ENCODE measurements around the gene CBY3. TPM values are rescaled to one million over a fixed set of nuclear protein-coding genes. Genes with fewer than 3 reads are reported as not detected.
"Not testable (repeated sequence)": the region's sequence is repeated elsewhere in the genome, so short reads cannot be mapped to it uniquely, and the experiment has no call there.

The CBY3 gene
- total RNA-seq, result under 1 TPM in 2 of 3 donors, not detected in 1; 0.51 to 0.53 TPM

DNA sequence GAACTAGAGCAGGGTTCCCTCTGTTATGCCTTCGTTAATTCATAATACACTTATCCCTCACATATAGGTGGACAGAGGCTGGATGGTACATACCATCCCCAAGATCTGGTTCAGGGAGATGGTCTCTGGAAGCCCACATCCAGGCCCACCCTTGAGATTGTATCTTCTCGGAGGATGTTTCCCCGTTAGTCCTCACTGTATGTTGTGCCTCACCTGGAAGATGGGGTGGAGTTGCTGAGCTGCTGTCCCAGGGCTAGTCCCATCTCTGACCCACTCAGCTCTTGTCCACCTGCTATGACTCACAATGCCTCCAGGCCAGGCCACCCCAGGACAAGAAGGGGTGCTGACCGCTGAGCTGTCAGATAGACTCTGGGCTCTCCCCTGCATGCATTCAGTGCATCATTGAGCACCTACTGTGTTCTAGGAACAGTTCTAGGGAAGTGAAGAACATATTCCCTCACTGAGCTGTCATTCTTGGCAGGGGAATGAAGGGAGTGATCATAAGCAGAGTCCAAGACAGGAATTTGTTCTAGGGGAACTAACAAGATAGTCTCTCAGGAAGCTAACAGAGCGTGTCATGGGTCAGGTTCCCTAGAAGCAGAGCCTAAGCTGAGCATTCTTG is at the start of gene CBY3:
TSS of gene CBY3 (minus strand) at position 255 of the 622 bp plus-strand sequence. CDS start at position 139, 116 bp downstream.
- Mint-ChIP-seq H3K9me3 (no peaks in the 10 kb centered on the region), H3K4me3 (peak within 1 kb of the TSS; percentile 68), H3K4me1 (ENCODE audit: low read depth) (peaks cover 24% of the 10 kb centered on the region), H3K27me3 (ENCODE audit: low read depth) (no peaks in the 10 kb centered on the region), H3K36me3 (ENCODE audit: insufficient read depth) (peaks cover 4% of the 10 kb centered on the region)
- ATAC-seq, result no peak
- no peak for DNase-seq

DNA sequence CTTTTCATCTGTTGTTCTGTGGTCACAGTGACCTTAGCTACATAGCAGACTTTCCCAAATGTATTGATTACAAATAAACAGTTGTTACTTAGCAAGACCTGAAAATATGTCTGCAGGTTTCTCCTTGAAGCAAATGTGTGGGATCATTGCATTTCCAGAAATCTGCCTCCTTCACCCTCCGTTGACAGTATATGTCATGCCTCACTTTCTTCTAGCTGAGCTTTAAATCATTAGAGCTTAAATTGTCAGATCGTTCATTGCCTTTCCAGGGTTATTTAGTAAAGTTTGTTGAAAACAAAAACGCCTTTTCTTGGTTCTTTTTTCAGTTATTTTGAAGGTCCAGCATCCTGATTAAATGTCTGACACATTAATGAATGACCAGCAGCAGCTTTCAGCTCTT is 49.5 kb upstream of the CBY3 start:
- H3K36me3 Mint-ChIP-seq (ENCODE audit: insufficient read depth), result peaks cover 39% of the 10 kb centered on the region
- DNase-seq (no peak), ATAC-seq (no peak)
- no peaks in the 10 kb centered on the region for H3K27me3 Mint-ChIP-seq (ENCODE audit: low read depth)
- H3K4me3 Mint-ChIP-seq, result no peak overlapping the region
- H3K4me1 Mint-ChIP-seq (ENCODE audit: low read depth), result peaks cover 21% of the 10 kb centered on the region
- H3K9me3 Mint-ChIP-seq, result no peaks in the 10 kb centered on the region

DNA sequence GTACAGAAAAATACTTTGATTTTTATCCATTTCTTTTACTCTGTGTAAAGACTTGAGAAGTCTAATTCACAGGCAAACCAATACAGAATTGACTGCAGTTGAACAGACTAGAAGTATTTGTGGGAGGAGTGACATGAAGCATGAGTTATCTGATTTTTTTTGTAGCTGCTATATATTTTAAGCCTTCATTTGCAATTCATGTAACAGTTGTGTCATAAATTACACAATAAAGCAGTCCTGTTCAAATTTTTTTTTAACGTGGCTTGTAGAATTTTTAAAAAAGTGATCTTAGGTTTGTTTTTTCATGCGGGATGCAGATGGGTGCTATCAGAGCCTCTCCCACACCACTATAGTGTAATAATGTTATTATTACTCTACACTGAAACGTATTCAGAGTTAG is 48.9 kb upstream of the CBY3 start:
- Mint-ChIP-seq H3K27me3 (ENCODE audit: low read depth) (no peaks in the 10 kb centered on the region), H3K4me1 (ENCODE audit: low read depth) (peaks cover 20% of the 10 kb centered on the region), H3K4me3 (no peak overlapping the region), H3K36me3 (ENCODE audit: insufficient read depth) (peaks cover 39% of the 10 kb centered on the region), H3K9me3 (no peaks in the 10 kb centered on the region)
- DNase-seq (no peak), ATAC-seq (no peak)

DNA sequence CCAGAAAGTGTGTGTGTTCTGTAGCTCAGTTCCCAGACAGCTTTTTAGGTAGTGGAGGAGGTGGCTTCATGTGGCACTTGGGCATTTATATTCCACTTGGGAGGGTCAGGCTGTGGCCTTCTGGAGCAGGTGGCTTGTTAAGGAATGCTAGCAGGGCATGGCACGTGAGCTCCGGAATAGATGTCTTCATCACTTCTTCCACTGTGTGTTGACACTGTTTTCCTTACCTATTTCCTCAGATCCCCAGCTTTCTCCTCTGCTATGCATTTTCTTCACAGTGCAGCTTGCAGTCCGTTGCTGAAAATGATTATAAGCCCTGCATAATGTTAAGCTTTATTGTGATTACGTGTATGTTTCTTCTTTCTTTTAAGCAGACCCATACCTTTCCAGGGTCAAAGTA is 48.5 kb upstream of the CBY3 start:
- Mint-ChIP-seq H3K4me1 (ENCODE audit: low read depth) (peaks cover 17% of the 10 kb centered on the region), H3K4me3 (no peak overlapping the region), H3K9me3 (no peaks in the 10 kb centered on the region), H3K27me3 (ENCODE audit: low read depth) (no peaks in the 10 kb centered on the region), H3K36me3 (ENCODE audit: insufficient read depth) (peaks cover 42% of the 10 kb centered on the region)
- ATAC-seq, result no peak
- no peak for DNase-seq

DNA sequence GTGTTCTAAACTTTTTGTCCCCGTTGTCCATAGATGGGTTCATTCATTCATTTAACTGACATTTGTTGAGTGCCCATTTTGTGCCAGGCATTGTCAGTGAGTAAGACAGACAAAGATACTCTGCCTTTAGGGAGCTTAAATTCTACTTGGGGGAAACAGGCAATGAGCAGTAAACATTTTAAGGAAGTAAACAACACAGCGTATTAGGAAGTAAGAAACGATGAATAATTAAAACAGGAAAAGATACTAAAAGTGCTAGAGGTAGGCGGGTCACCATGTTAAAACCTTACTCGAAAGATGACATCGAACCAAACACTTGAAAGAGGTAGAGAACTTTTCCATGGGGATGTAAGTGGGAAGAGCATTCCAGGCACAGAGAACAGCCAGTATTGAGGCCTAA is 46.3 kb upstream of the CBY3 start:
- ATAC-seq, result no peak
- Mint-ChIP-seq H3K4me3 (no peak overlapping the region), H3K27me3 (ENCODE audit: low read depth) (no peaks in the 10 kb centered on the region), H3K4me1 (ENCODE audit: low read depth) (peaks cover 13% of the 10 kb centered on the region), H3K36me3 (ENCODE audit: insufficient read depth) (peaks cover 60% of the 10 kb centered on the region), H3K9me3 (no peaks in the 10 kb centered on the region)
- no peak for DNase-seq

DNA sequence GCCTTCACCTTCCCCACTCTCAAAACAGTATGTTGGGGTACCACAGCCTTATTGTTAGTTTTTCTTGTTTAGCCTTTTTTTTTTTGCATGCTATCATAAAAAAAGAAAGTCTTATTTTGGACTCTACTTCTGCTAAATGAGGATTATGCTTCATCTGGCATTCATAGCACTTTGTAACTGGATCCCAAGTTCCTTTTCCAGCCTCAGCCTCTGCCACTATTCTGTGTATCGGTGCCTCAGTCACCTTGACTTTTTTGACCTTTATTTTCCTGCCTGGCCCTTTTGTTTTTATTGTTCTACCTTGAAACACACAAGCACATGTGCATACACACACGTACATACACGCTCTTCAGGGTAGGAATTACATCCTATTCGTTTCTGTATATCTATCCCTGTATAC is 43.3 kb upstream of the CBY3 start:
- no peak overlapping the region for H3K4me3 Mint-ChIP-seq
- H3K4me1 Mint-ChIP-seq (ENCODE audit: low read depth), result peaks cover 1% of the 10 kb centered on the region
- peaks cover 52% of the 10 kb centered on the region for H3K36me3 Mint-ChIP-seq (ENCODE audit: insufficient read depth)
- DNase-seq (no peak), ATAC-seq (no peak)
- no peaks in the 10 kb centered on the region for H3K9me3 Mint-ChIP-seq
- no peaks in the 10 kb centered on the region for H3K27me3 Mint-ChIP-seq (ENCODE audit: low read depth)

DNA sequence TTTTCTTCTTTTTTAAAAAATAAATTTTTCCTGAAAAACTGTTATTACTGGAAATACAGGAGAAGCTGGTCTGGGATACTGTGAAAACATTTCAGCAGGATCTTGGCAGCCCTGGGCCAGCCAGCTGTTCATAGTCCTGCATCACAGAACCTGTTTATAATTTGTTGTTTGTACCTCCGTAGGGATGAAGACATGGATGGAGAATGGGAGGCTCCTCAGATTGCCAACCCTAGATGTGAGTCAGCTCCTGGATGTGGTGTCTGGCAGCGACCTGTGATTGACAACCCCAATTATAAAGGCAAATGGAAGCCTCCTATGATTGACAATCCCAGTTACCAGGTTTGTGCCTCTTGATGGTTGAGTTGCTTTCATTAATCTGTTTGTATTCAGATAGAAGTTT is 39.4 kb upstream of the CBY3 start:
- H3K9me3 Mint-ChIP-seq, result no peaks in the 10 kb centered on the region
- peaks cover 48% of the 10 kb centered on the region for H3K36me3 Mint-ChIP-seq (ENCODE audit: insufficient read depth)
- H3K4me3 Mint-ChIP-seq, result no peak overlapping the region
- H3K4me1 Mint-ChIP-seq (ENCODE audit: low read depth), result peaks cover 4% of the 10 kb centered on the region
- no peaks in the 10 kb centered on the region for H3K27me3 Mint-ChIP-seq (ENCODE audit: low read depth)
- ATAC-seq (no peak), DNase-seq (no peak)

DNA sequence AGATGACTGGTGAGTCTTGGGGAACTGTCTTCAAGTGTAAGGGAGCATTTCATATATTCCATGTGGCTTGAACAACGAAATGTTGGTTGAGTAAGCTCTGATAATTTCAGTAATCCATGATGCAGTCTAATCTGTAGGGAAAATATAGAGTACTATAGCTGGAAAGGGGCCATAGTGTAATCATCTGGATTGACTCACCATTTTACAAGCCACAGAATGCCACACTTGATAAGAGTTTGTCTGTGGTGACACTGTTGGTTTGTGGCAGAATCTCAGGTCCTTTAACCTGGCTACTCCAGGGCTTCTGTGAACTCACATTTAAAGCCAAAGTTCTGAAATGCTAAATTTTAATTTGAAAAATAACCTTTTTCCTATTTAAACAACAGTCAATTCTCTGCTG is 35.5 kb upstream of the CBY3 start:
- ATAC-seq (no peak), DNase-seq (no peak)
- peaks cover 2% of the 10 kb centered on the region for H3K4me1 Mint-ChIP-seq (ENCODE audit: low read depth)
- H3K9me3 Mint-ChIP-seq, result no peaks in the 10 kb centered on the region
- no peaks in the 10 kb centered on the region for H3K27me3 Mint-ChIP-seq (ENCODE audit: low read depth)
- H3K36me3 Mint-ChIP-seq (ENCODE audit: insufficient read depth), result peaks cover 26% of the 10 kb centered on the region
- H3K4me3 Mint-ChIP-seq, result no peak overlapping the region

DNA sequence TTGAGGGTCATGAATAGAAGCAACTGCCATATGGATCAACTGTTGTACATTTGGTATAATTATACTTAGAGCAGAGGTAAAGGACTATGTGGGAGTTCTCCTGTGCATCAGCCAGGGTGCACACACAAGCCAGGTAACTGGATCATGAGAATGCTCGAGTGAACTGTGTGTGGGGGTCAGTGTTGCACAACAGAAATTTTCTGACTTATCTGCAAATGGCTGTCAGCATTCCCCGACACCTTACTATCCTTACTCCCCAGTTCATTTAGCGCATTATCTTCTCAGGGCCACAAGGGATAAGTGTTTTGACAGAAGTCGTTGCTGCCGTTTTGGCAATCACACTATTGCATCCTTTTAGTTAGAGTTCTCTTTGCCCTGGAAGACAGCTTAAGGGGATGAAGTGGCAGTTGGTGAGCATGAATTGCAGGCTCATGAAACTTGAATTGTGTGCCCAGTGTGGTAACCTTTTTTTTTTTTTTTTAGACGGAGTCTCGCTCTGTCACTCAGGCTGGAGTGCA is 19.6 kb upstream of the CBY3 start:
- H3K36me3 Mint-ChIP-seq (ENCODE audit: insufficient read depth), result peaks cover 27% of the 10 kb centered on the region
- ATAC-seq, result no peak
- H3K27me3 Mint-ChIP-seq (ENCODE audit: low read depth), result no peaks in the 10 kb centered on the region
- DNase-seq, result no peak
- H3K4me1 Mint-ChIP-seq (ENCODE audit: low read depth), result peaks cover 40% of the 10 kb centered on the region
- peak overlapping the region; percentile 98 for H3K4me3 Mint-ChIP-seq
- H3K9me3 Mint-ChIP-seq, result no peaks in the 10 kb centered on the region

DNA sequence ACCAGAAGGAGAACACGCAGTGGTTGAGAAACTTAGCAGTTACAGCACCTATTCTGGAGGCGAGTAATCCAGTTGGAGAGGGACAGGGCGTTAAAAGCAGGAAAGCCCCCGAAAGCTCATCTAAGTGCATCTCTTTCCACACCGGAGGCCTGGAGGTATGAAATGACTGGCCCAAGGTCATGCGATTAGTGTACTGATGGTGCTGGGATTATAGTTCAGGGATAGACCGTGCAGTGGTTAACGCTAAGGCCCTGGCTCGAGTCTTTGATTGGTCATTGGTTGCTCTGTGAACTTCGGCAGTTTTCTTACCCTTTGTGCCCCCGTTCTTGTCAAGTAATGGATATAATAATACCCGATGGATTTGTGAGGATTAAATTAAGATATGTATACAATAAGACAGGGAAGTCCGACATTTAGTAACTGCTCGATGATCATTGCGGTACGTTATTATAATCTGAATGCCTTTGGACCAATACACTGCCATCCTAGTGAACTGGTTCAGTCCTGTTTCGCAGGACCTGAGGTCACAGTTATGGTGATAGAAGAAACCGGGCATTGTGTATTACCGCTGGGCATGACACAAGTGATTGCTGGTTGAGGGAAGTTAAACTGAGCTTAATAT is 18.9 kb upstream of the CBY3 start:
- H3K27me3 Mint-ChIP-seq (ENCODE audit: low read depth), result no peaks in the 10 kb centered on the region
- peaks cover 36% of the 10 kb centered on the region for H3K4me1 Mint-ChIP-seq (ENCODE audit: low read depth)
- no peaks in the 10 kb centered on the region for H3K9me3 Mint-ChIP-seq
- peak overlapping the region; percentile 98 for H3K4me3 Mint-ChIP-seq
- ATAC-seq, result peak; percentile 2 to 12
- peaks cover 23% of the 10 kb centered on the region for H3K36me3 Mint-ChIP-seq (ENCODE audit: insufficient read depth)
- no peak for DNase-seq

DNA sequence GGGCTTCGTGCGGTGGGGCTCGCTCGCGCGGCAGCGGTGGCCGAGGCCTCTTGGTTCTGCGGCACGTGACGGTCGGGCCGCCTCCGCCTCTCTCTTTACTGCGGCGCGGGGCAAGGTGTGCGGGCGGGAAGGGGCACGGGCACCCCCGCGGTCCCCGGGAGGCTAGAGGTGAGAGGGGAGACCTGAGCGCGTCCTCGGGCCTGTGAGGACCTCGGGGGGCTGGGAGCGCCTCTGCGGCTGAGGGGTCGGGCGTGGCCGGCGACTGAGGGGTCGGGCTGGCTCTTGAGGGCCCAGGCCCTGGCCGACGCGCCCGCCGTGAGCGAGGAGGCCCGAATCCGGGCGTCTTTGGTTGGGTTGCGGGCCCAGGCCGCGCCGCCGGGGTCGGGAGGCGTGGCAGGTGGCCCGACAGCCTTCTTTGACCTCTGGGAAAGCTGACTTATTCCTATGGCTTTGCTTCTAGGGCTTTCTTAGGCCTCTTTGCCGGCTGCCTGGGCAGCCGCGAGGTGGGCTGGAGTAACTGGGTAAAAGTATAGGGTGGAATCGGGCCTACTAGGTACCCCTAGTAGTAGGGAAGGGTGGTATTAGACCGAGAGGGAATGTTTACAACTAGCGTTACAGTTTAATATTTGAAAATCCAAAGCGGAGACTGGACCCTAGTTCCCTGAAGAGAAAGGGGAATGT is 18.2 kb upstream of the CBY3 start, which contains the start of gene CANX:
TSS of gene CANX (plus strand) at position 33 of the 681 bp plus-strand sequence. CDS start 6,715 bp downstream, outside the sequence.
- Mint-ChIP-seq H3K4me1 (ENCODE audit: low read depth) (peaks cover 36% of the 10 kb centered on the region), H3K27me3 (ENCODE audit: low read depth) (no peaks in the 10 kb centered on the region), H3K36me3 (ENCODE audit: insufficient read depth) (peaks cover 23% of the 10 kb centered on the region), H3K9me3 (no peaks in the 10 kb centered on the region), H3K4me3 (peak within 1 kb of the TSS; percentile 98)
- ATAC-seq (no peak), DNase-seq (no peak)

DNA sequence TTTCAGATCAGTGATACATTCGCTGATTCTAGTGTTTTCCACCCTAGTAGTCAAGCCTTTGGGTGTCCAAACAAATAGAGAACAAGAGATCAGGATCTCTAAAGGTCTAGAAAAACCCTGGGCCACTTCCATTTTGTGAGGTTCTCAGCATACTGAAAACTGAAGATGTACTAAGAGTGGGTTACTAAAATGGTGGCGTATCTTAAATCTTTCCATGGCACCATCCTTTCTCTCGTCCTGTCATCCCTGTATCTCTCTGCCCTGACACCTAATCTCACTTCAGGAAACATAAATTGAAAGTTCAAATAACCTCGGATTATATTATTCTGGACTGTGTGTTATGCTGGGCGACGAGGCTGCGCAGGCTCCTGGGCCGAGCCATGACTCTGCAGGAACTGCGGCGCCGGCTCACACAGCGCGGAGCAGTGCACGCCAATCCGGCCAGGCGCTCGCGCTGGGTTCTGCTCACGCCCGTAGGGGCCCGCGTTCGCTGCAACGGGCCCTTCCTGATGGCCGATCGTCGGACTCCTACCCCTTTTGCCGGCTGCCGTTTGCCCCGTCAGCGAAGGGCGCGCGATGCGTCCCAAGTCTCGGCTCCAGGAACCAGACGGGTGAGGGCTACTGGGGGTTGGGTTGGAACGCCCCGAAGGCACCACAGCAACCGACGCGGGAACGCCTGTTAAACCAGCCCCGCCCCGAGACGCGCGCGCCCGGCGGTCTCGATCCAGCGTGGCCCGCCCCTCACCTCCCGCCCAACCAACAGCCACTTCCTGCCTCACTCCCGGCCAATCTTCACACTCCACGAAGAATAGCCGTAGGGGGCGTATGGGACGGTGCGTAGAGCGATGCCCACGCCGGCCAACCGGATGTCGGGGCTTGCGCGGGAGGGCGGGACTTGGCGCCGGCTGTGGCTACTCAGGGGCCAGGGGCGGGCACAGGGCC is 17.4 kb upstream of the CBY3 start:
- Mint-ChIP-seq H3K36me3 (ENCODE audit: insufficient read depth) (peaks cover 15% of the 10 kb centered on the region), H3K4me3 (peak overlapping the region; percentile 98), H3K4me1 (ENCODE audit: low read depth) (peaks cover 28% of the 10 kb centered on the region), H3K9me3 (no peaks in the 10 kb centered on the region), H3K27me3 (ENCODE audit: low read depth) (no peaks in the 10 kb centered on the region)
- ATAC-seq, result peak; percentile 88 to 89
- peak; percentile 97 for DNase-seq

DNA sequence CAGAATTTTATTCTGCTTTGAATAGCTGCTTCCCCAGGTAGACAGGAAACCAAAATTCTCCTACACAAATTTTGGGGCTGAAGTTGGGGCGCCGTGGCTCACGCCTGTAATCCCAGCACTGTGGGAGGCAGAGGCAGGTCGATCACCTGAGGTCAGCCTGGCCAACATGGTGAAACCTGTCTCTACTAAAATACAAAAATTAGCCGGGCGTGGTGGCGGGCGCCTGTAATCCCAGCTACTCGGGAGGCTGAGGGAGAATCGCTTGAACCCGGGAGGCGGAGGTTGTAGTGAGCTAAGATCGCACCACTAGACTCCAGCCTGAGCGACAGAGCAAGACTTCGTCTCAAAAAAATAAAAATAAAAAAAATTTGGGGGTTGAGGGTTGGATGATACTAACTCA is 16.7 kb upstream of the CBY3 start:
- not testable (repeated sequence) for ATAC-seq; DNase-seq; H3K27me3 Mint-ChIP-seq (ENCODE audit: low read depth); H3K9me3 Mint-ChIP-seq
- peak overlapping the region; percentile 98 for H3K4me3 Mint-ChIP-seq
- peaks cover 14% of the 10 kb centered on the region for H3K36me3 Mint-ChIP-seq (ENCODE audit: insufficient read depth)
- H3K4me1 Mint-ChIP-seq (ENCODE audit: low read depth), result peaks cover 27% of the 10 kb centered on the region

DNA sequence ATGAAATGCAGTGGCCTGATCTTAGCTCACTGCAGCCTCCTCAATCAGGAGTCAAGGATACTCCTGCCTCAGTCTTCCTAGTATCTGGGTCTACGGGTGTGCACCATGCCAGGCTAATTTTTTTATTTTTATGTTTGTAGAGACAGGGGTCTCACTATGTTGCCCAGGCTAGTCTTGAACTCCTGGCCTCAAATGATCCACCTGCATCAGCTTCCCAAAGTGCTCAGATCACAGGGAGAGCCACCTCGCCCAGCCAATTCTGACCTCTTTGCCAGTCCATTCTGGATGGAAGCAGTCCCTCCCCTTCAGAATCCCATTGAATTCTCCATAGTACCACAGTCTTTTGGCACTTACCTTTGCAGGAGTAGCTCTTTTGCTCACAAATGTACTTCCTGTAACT is 16.3 kb upstream of the CBY3 start:
- DNase-seq (no peak), ATAC-seq (no peak)
- Mint-ChIP-seq H3K4me1 (ENCODE audit: low read depth) (peaks cover 22% of the 10 kb centered on the region), H3K36me3 (ENCODE audit: insufficient read depth) (peaks cover 10% of the 10 kb centered on the region), H3K27me3 (ENCODE audit: low read depth) (no peaks in the 10 kb centered on the region), H3K4me3 (peak overlapping the region; percentile 98), H3K9me3 (no peaks in the 10 kb centered on the region)

Measured in activated T-cell treated with anti-CD3 and anti-CD28 coated beads, Interleukin-2, amount 50 U/mL, for 4 hours (primary cell).